HepG2 (cell line): ENCODE measurements around the gene MAMDC2.

Experiments used
- CTCF ChIP-seq: sonication (generic); formaldehyde crosslinking; IDR thresholded peaks from 2 replicates; pipeline ENCODE4 v1.5.0; 2020; ENCODE audit warnings: mild to moderate bottlenecking, missing genetic modification reagents, moderate library complexity
- DBP ChIP-seq: sonication (generic); formaldehyde crosslinking; IDR thresholded peaks from 2 replicates; pipeline ENCODE4 v1.4.0; 2020; ENCODE audit warnings: missing genetic modification reagents; ENCODE audit errors: not compliant biosample characterization
- TFDP2 ChIP-seq: sonication (generic); formaldehyde crosslinking; IDR thresholded peaks from 2 replicates; pipeline ENCODE4 v1.4.0; 2020; ENCODE audit warnings: missing genetic modification reagents
- ZNF879 ChIP-seq: sonication (generic); formaldehyde crosslinking; IDR thresholded peaks from 2 replicates; pipeline ENCODE4 v1.8.1; 2023; ENCODE audit warnings: missing genetic modification reagents

GRCh38 chr9:70053864-70054263 lies 10.2 kb downstream of the MAMDC2 start:
- TF ChIP-seq CTCF: no peak
- no peak for TF ChIP-seq ZNF879 (CRISPR knock-in tag)
- no peak for TF ChIP-seq TFDP2 (CRISPR knock-in tag)
- no peak for TF ChIP-seq DBP (CRISPR knock-in tag)
